Caco-2 (cell line): ENCODE measurements around the gene TNFRSF8. TPM values are rescaled to one million over a fixed set of nuclear protein-coding genes. Genes with fewer than 3 reads are reported as not detected.

ENCODE experiments used
- BruUV-seq: library from RNA; stranded (reverse); fragments of 400-500 nt; replicated peaks from 2 replicates; lab custom pipeline; 2021; lab: Mats Ljungman, UMichigan
- CTCF ChIA-PET: fragments of 300-600 bp; sonication (Branson Sonifier 250); formaldehyde crosslinking; loops from one replicate; lab custom pipeline; 2022; ENCODE audit warnings: antibody characterized with exemption; lab: Charles Lee
- POLR2A ChIA-PET: fragments of 300-600 bp; sonication (Branson Sonifier 250); formaldehyde crosslinking; loops from one replicate; lab custom pipeline; 2022; ENCODE audit warnings: antibody characterized with exemption; lab: Charles Lee
- DNase-seq, 2 experiments: peaks; one replicate each; pipeline versions ENCODE4 v3.0.0 to v3.0.0-alpha.2; 2020 to 2022
- H3K27me3 ChIP-seq: replicated peaks from 2 replicates; pipeline ENCODE4 v1.6.0; 2011; ENCODE audit warnings: low read length; ENCODE audit not compliant: control insufficient read depth, insufficient read depth
- H3K36me3 ChIP-seq: 2 replicates; pipeline ENCODE4 v1.5.1; 2011; ENCODE audit warnings: low read length; ENCODE audit not compliant: control insufficient read depth, insufficient read depth
- H3K4me1 ChIP-seq: fragments of 250-450 bp; sonication (Bioruptor Pico); 2 replicates; pipeline ENCODE4 v1.5.1; 2020; ENCODE audit warnings: mild to moderate bottlenecking
- H3K4me3 ChIP-seq: 2 replicates; pipeline ENCODE4 v1.5.1; 2011; ENCODE audit warnings: low read depth, mild to moderate bottlenecking, control low read depth, low read length
- H3K9me3 ChIP-seq: fragments of 250-450 bp; sonication (Bioruptor Pico); 2 replicates; pipeline ENCODE4 v1.5.1; 2020; ENCODE audit warnings: mild to moderate bottlenecking, moderate library complexity
- H3K27ac Mint-ChIP-seq: one replicate; pipeline ENCODE4 v1.8.0; 2022; ENCODE audit warnings: mixed read lengths; ENCODE audit not compliant: unreplicated experiment
- H3K27me3 Mint-ChIP-seq: one replicate; pipeline ENCODE4 v1.8.0; 2022; ENCODE audit warnings: mixed read lengths; ENCODE audit not compliant: insufficient read depth, unreplicated experiment
- H3K36me3 Mint-ChIP-seq: one replicate; pipeline ENCODE4 v1.8.0; 2022; ENCODE audit warnings: mild to moderate bottlenecking, mixed read lengths; ENCODE audit not compliant: insufficient read depth, unreplicated experiment
- H3K4me1 Mint-ChIP-seq: one replicate; pipeline ENCODE4 v1.8.0; 2022; ENCODE audit warnings: low read depth, mixed read lengths; ENCODE audit not compliant: unreplicated experiment
- H3K4me3 Mint-ChIP-seq: one replicate; pipeline ENCODE4 v1.8.0; 2022; ENCODE audit warnings: mild to moderate bottlenecking, moderate library complexity, mixed read lengths; ENCODE audit not compliant: unreplicated experiment
- H3K9me3 Mint-ChIP-seq: one replicate; pipeline ENCODE4 v1.8.0; 2022; ENCODE audit warnings: mixed read lengths; ENCODE audit not compliant: unreplicated experiment
- CTCF ChIP-seq, 2 experiments: fragments of 200-600 bp in 1 of 2; IDR thresholded peaks; 1 replicate in 1 of 2; 2 replicates in 1 of 2; pipeline versions ENCODE4 v1.5.1 to v1.8.0; 2011 to 2022; ENCODE audit warnings: antibody characterized with exemption in 1 of 2, control low read depth in 1 of 2, inconsistent platforms in 1 of 2, low read depth in 1 of 2, low read length in 1 of 2, mild to moderate bottlenecking in 1 of 2, moderate library complexity in 1 of 2; ENCODE audit not compliant: insufficient read depth in 1 of 2, severe bottlenecking in 1 of 2, unreplicated experiment in 1 of 2
- intact Hi-C: fragments of 100-400 bp; cut with micrococcal nuclease; formaldehyde crosslinking; loops from one replicate; pipeline ENCODE4 v1.10.0; 2022; ENCODE audit not compliant: unreplicated experiment
- total RNA-seq: library from RNA; stranded (reverse); gene quantifications from 2 replicates; pipeline ENCODE4 v1.2.3, GENCODE V29; 2022

Gene TNFRSF8
- total RNA-seq, 1 experiment from 2014 or later: not detected

- POLR2A ChIA-PET: no interaction called here
- DNase-seq: no peak
- Histone ChIP-seq H3K4me1 (peaks cover 32% of the 10 kb centered on the region), H3K27me3 (no peaks in the 10 kb centered on the region), H3K4me3 (no peak overlapping the region), H3K9me3 (no peaks in the 10 kb centered on the region), H3K36me3 (no peaks in the 10 kb centered on the region)
- intact Hi-C loops: no loop called here
- H3K27ac Mint-ChIP-seq: no peak overlapping the region
- no peaks in the 10 kb centered on the region for H3K9me3 Mint-ChIP-seq
- no peak overlapping the region for H3K4me3 Mint-ChIP-seq
- BruUV-seq: no TSS peak
- CTCF ChIA-PET: no interaction called here
- peaks cover 17% of the 10 kb centered on the region for H3K4me1 Mint-ChIP-seq
- H3K27me3 Mint-ChIP-seq: no peaks in the 10 kb centered on the region
- H3K36me3 Mint-ChIP-seq: peaks cover 4% of the 10 kb centered on the region
- no peak for TF ChIP-seq CTCF (IDR thresholded peaks at IDR 0.05; ENCODE audit: insufficient read depth in 1 of 2, low read depth in 1 of 2, low read length in 1 of 2, severe bottlenecking in 1 of 2, unreplicated experiment in 1 of 2)
These were observed 99.5 kb downstream of the TNFRSF8 start for GRCh38 chr1:12162459-12163137.

GRCh38 chr1:12163210-12163609, 100.1 kb downstream of the TNFRSF8 start:
- Histone ChIP-seq H3K27me3 (no peaks in the 10 kb centered on the region), H3K9me3 (no peaks in the 10 kb centered on the region), H3K4me3 (no peak overlapping the region), H3K4me1 (peaks cover 28% of the 10 kb centered on the region), H3K36me3 (no peaks in the 10 kb centered on the region)
- H3K27me3 Mint-ChIP-seq: peaks cover 2% of the 10 kb centered on the region
- H3K4me3 Mint-ChIP-seq: no peak overlapping the region
- BruUV-seq: no TSS peak
- DNase-seq: no peak
- H3K27ac Mint-ChIP-seq: no peak overlapping the region
- ChIA-PET POLR2A (no interaction called here), CTCF (no interaction called here)
- no peak for TF ChIP-seq CTCF (IDR thresholded peaks at IDR 0.05; ENCODE audit: insufficient read depth in 1 of 2, low read depth in 1 of 2, low read length in 1 of 2, severe bottlenecking in 1 of 2, unreplicated experiment in 1 of 2)
- peaks cover 14% of the 10 kb centered on the region for H3K4me1 Mint-ChIP-seq
- peaks cover 4% of the 10 kb centered on the region for H3K36me3 Mint-ChIP-seq
- H3K9me3 Mint-ChIP-seq: no peaks in the 10 kb centered on the region
- intact Hi-C loops: no loop called here

GRCh38 chr1:12164210-12164609, 101.1 kb downstream of the TNFRSF8 start:
- Mint-ChIP-seq H3K4me1 (peaks cover 14% of the 10 kb centered on the region), H3K36me3 (peaks cover 4% of the 10 kb centered on the region), H3K27ac (no peak overlapping the region), H3K27me3 (peaks cover 2% of the 10 kb centered on the region), H3K9me3 (no peaks in the 10 kb centered on the region), H3K4me3 (no peak overlapping the region)
- Histone ChIP-seq H3K27me3 (no peaks in the 10 kb centered on the region), H3K9me3 (no peaks in the 10 kb centered on the region), H3K4me3 (no peak overlapping the region), H3K4me1 (peaks cover 22% of the 10 kb centered on the region), H3K36me3 (no peaks in the 10 kb centered on the region)
- no peak for TF ChIP-seq CTCF (IDR thresholded peaks at IDR 0.05; ENCODE audit: insufficient read depth in 1 of 2, low read depth in 1 of 2, low read length in 1 of 2, severe bottlenecking in 1 of 2, unreplicated experiment in 1 of 2)
- ChIA-PET CTCF (interaction anchor here (2.5 kb wide), 1 partner anchor 40 kb away, joined by 10 read pairs; no protein-coding TSS in a partner anchor), POLR2A (no interaction called here)
- no peak for DNase-seq
- intact Hi-C loops: no loop called here
- no TSS peak for BruUV-seq
